Stomach (tissue), 9 donors: ENCODE data around the gene NSFL1C. TPM values are rescaled to one million over a fixed set of nuclear protein-coding genes. Genes with fewer than 3 reads are reported as not detected.

Source experiments
- DNase-seq, 2 donors: peaks; one replicate each; pipeline versions ENCODE4 v3.0.0 to v3.0.0-alpha.2; 2013 to 2019
- H3K27ac ChIP-seq, 5 donors: fragments of 200-600 bp in 4 of 5; sonication (generic) in 4 of 5; one replicate each; pipeline ENCODE4 v1.5.1; 2013 to 2019; ENCODE audit warnings: mild to moderate bottlenecking in 1 of 5, moderate library complexity in 1 of 5
- H3K27me3 ChIP-seq, 3 donors: fragments of 200-600 bp; sonication (generic); one replicate each; pipeline ENCODE4 v1.5.1; 2017 to 2019; ENCODE audit warnings: mixed run types in 1 of 3
- H3K36me3 ChIP-seq, 4 donors: fragments of 200-600 bp; sonication (generic); 1 replicate in 3 of 4; 2 replicates in 1 of 4; pipeline ENCODE4 v1.5.1; 2016 to 2019
- H3K4me1 ChIP-seq, 4 donors: fragments of 200-600 bp; sonication (generic); one replicate each; pipeline ENCODE4 v1.5.1; 2016 to 2019
- H3K4me3 ChIP-seq, 4 donors: fragments of 200-600 bp; sonication (generic) in 3 of 4; one replicate each; pipeline ENCODE4 v1.5.1; 2016 to 2019; ENCODE audit warnings: mild to moderate bottlenecking in 1 of 4
- H3K9me3 ChIP-seq, 4 donors: fragments of 200-600 bp; sonication (generic); one replicate each; pipeline ENCODE4 v1.5.1; 2016 to 2019
- EP300 ChIP-seq: sonication (generic); formaldehyde crosslinking; IDR thresholded peaks from one replicate; pipeline ENCODE4 v1.6.1; 2017; ENCODE audit warnings: antibody characterized with exemption
- POLR2A ChIP-seq, 4 donors: fragments of 450-650 bp; IDR thresholded peaks; one replicate each; pipeline ENCODE4 v1.6.1; 2016; ENCODE audit warnings: antibody characterized with exemption in 4 of 4, control low read depth in 2 of 4, mild to moderate bottlenecking in 1 of 4, moderate library complexity in 1 of 4
- POLR2AphosphoS5 ChIP-seq, 3 donors: sonication (generic); formaldehyde crosslinking; IDR thresholded peaks; one replicate each; pipeline ENCODE4 v1.6.1; 2016; ENCODE audit warnings: antibody characterized with exemption in 3 of 3
- WGBS, 5 donors: extraction: QIAGEN DNeasy Blood & Tissue Kit in 3 of 5; methylation state at CpG; one replicate each; pipeline versions ENCODE4 v1.1.5 to v1.1.7; 2013 to 2018; 5-methylcytosine and 5-hydroxymethylcytosine counted together
- intact Hi-C: fragments of 100-400 bp; cut with DNase I; formaldehyde crosslinking; loops from one replicate; pipeline ENCODE4 v1.15.1; 2023; ENCODE audit warnings: low total_unique reads
- polyA plus RNA-seq, 3 donors: library from polyadenylated mRNA; stranded (reverse); fragments of 200-250 nt; gene quantifications; one replicate each; pipeline ENCODE4 v1.2.3, GENCODE V29; 2013
- total RNA-seq, 5 donors: library from RNA; depleted of rRNA; stranded (reverse); fragments of >200 nt; gene quantifications; one replicate each; pipeline versions ENCODE4 v1.1.0 to v1.2.3, GENCODE V29; 2014 to 2016
- TF ChIP-seq, protein P1 (sequence below), 7 experiments: fragments of 450-650 bp in 4 of 7; fragments of 200-600 bp in 3 of 7; sonication (generic) in 3 of 7; IDR thresholded peaks; one replicate each; pipeline ENCODE4 v1.5.1; 2016 to 2019; ENCODE audit warnings: antibody characterized with exemption in 7 of 7, control low read depth in 2 of 7, mild to moderate bottlenecking in 1 of 7
- donor health status: healthy with polysubstance abuse.
- donor health status: Bipolar disorder and iron deficiency.
- donor health status: healthy.

NSFL1C gene
- total and polyA plus RNA-seq, 8 donors, result 13.4 to 83.4 (median 42.1) TPM

DNA sequence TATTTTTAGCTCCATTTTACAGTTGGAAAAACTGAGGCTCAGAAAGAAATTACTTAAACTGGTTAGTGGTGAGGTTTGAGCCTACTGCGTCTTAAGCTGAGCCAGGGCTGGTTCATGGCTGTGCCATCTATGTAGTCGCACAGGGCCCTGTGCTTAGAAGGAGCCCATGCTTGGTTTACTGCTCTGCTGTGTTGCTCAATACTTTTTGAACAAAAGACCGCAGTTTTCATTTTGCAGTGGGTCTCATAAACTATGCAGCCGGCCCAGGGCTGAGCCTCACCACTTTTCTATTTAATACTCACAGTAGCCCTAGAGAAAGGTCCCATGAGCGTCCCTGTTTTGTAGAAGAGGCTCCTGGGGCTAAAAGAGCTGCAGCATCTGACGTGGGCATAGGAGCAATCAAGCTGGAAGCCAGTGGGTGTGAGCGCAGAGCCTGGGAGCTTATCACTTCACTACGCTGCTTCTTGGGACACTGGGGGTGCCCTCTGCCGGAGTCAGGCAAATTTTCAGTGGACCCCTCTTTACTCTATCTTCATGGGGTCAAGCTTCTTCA lies 24.1 kb upstream of the NSFL1C start:
- no peaks in the 10 kb centered on the region for H3K9me3 ChIP-seq
- peaks cover 0 to 5% (median 0%) of the 10 kb centered on the region in 3 donors for H3K27me3 ChIP-seq
- intact Hi-C loops, result no loop called here
- WGBS, 5 donors, result 67 to 76% (median 73%) methylated on average over 9 of the region's 9 CpGs
- no peak for DNase-seq
- TF ChIP-seq POLR2A (IDR thresholded peaks at IDR 0.05) (no peak), POLR2AphosphoS5 (IDR thresholded peaks at IDR 0.05) (no peak), EP300 (no peak)
- TF ChIP-seq, protein P1, sequence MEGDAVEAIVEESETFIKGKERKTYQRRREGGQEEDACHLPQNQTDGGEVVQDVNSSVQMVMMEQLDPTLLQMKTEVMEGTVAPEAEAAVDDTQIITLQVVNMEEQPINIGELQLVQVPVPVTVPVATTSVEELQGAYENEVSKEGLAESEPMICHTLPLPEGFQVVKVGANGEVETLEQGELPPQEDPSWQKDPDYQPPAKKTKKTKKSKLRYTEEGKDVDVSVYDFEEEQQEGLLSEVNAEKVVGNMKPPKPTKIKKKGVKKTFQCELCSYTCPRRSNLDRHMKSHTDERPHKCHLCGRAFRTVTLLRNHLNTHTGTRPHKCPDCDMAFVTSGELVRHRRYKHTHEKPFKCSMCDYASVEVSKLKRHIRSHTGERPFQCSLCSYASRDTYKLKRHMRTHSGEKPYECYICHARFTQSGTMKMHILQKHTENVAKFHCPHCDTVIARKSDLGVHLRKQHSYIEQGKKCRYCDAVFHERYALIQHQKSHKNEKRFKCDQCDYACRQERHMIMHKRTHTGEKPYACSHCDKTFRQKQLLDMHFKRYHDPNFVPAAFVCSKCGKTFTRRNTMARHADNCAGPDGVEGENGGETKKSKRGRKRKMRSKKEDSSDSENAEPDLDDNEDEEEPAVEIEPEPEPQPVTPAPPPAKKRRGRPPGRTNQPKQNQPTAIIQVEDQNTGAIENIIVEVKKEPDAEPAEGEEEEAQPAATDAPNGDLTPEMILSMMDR (IDR thresholded peaks at IDR 0.05), result no peak
- no peaks in the 10 kb centered on the region for H3K36me3 ChIP-seq
- peak overlapping the region in 3 of 4 donors; percentile 9 to 27 (median 12) for H3K4me3 ChIP-seq
- peak overlapping the region in 4 of 5 donors; percentile 25 to 80 (median 70) for H3K27ac ChIP-seq
- H3K4me1 ChIP-seq, result peaks cover 0 to 8% (median 0%) of the 10 kb centered on the region in 4 donors

DNA sequence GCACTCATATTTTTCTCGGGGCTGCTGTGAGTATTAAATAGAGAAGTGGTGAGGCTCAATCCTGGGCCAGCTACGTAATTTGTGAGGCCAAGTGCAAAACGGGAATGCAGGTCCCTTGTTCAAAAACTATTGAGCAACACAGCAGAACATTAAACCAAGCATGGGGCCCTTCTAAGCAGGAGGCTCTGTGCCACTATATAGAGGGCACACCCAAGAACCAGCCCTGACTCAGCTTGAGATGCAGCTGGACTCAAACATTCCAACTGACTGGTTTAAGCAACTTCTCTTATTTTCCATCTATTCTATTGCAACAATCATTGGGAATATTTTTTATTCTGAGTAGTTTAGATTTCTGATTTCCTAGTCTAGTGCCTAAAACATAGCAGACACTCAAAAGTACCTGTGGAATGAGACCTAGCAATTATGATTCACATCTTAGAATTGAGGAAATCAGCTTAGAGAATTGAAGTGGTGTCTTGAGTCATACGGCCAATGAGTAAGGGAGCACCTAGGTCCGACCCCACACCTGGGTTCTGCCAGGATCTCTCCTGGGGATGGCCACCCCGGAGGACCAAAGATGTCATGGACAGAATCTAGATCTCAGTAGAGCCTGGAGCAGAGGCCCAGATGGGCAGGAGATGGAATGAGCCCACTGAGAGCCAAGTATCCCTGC lies 23.3 kb upstream of the NSFL1C start:
- intact Hi-C loops, result no loop called here
- TF ChIP-seq POLR2AphosphoS5 (IDR thresholded peaks at IDR 0.05) (no peak), EP300 (no peak), POLR2A (IDR thresholded peaks at IDR 0.05) (no peak)
- TF ChIP-seq, protein P1 (IDR thresholded peaks at IDR 0.05), result no peak
- 62 to 74% (median 71%) methylated on average over 6 of the region's 6 CpGs for WGBS, 5 donors
- H3K27ac ChIP-seq, result peak overlapping the region in 3 of 5 donors; percentile 63 to 80 (median 77)
- H3K4me3 ChIP-seq, result peak overlapping the region in 3 of 4 donors; percentile 9 to 27 (median 12)
- H3K9me3 ChIP-seq, result no peaks in the 10 kb centered on the region
- H3K36me3 ChIP-seq, result no peaks in the 10 kb centered on the region
- no peak for DNase-seq
- peaks cover 0 to 8% (median 0%) of the 10 kb centered on the region in 4 donors for H3K4me1 ChIP-seq
- H3K27me3 ChIP-seq, result peaks cover 0 to 5% (median 0%) of the 10 kb centered on the region in 3 donors

GRCh38 chr20:1489325-1489724 lies 22.7 kb upstream of the NSFL1C start:
- H3K4me3 ChIP-seq, result peak overlapping the region in 3 of 4 donors; percentile 5 to 27 (median 12)
- peaks cover 0 to 8% (median 0%) of the 10 kb centered on the region in 4 donors for H3K4me1 ChIP-seq
- peaks cover 0 to 5% (median 0%) of the 10 kb centered on the region in 3 donors for H3K27me3 ChIP-seq
- H3K36me3 ChIP-seq, result no peaks in the 10 kb centered on the region
- peak overlapping the region in 3 of 5 donors; percentile 20 to 80 (median 77) for H3K27ac ChIP-seq
- TF ChIP-seq EP300, result no peak
- TF ChIP-seq, protein P1 (IDR thresholded peaks at IDR 0.05), result no peak
- no peak for TF ChIP-seq POLR2AphosphoS5 (IDR thresholded peaks at IDR 0.05)
- TF ChIP-seq POLR2A (IDR thresholded peaks at IDR 0.05), result no peak
- 71 to 81% (median 75%) methylated on average over 2 of the region's 2 CpGs for WGBS, 5 donors
- DNase-seq, result no peak
- intact Hi-C loops, result no loop called here
- no peaks in the 10 kb centered on the region for H3K9me3 ChIP-seq

DNA sequence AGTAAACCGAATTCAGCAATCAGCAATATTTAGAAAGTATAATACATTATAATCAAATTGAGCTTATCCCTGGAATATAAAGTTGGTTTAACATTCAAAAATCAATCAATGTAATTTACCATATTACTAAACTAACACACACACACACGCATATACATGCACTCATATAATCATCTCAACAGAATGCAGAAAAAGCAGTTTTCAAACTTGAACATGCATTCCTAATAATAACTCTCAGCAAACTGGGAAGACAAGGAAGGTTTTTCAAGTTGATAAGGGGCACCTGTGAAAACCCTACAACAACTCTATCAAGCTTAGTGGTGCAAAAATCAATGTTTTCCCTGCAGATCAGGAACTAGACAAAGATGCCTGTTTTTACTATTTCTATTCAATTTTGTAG lies 19.9 kb upstream of the NSFL1C start:
- DNase-seq, result no peak
- WGBS, 5 donors, result 38 to 71% (median 56%) methylated on average over 2 of the region's 2 CpGs
- Histone ChIP-seq H3K27me3 (peaks cover 0 to 16% (median 0%) of the 10 kb centered on the region in 3 donors), H3K27ac (no peak overlapping the region), H3K4me3 (no peak overlapping the region), H3K36me3 (no peaks in the 10 kb centered on the region), H3K9me3 (no peaks in the 10 kb centered on the region), H3K4me1 (no peaks in the 10 kb centered on the region)
- intact Hi-C loops, result no loop called here
- TF ChIP-seq POLR2AphosphoS5 (IDR thresholded peaks at IDR 0.05) (no peak), POLR2A (IDR thresholded peaks at IDR 0.05) (no peak), EP300 (no peak)
